Measurements from ENCODE around the gene WWC2. TPM values are rescaled to one million over a fixed set of nuclear protein-coding genes. Genes with fewer than 3 reads are reported as not detected.
A peak's percentile ranks its signal among the peaks of the same experiment; 100 is the strongest.

The WWC2 gene
- total RNA-seq, 2 experiments from 2014 or later, result not detected

DNA sequence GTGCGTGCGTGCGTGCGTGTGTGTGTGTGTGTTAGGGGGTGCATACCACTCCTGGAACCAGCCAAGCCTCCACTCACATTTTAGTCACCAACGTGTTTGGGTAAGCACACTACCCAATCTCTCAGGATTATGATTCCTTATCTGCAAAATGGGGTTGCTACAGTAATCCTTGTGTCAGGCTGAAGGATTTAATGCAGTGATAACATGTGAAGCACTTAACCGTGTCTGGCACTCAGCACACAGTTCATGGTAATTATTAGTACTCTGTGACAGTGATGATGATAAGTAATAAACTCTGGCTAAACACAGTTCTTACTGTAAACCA, 163.7 kb downstream of the WWC2 start:
- no peak overlapping the region for H3K4me2 ChIP-seq (ENCODE audit: low read length)
- no peak overlapping the region for H3K4me3 ChIP-seq (ENCODE audit: low read depth, low read length, poor library complexity, severe bottlenecking)
- no peaks in the 10 kb centered on the region for H3K9me3 ChIP-seq (ENCODE audit: low read length)
- intact Hi-C loops (cut with micrococcal nuclease; ENCODE audit: unreplicated experiment), result loop anchor here (1.0 to 5.0 kb wide), 3 partner anchors 145 to 324 kb away; no protein-coding TSS in a partner anchor
- ChIA-PET POLR2A (no interaction called here), CTCF (ENCODE audit: unreplicated experiment) (interaction anchor here (1.0 to 1.5 kb wide), 2 partner anchors 35 to 187 kb away, joined by 3 read pairs; no protein-coding TSS in a partner anchor)
- TF ChIP-seq EZH2phosphoT487 (IDR thresholded peaks at IDR 0.05; ENCODE audit: borderline replicate concordance, low read depth, low read length), result no peak
- no peak for TF ChIP-seq CTCF (conservative IDR thresholded peaks at IDR 0.05; ENCODE audit: low read length)
- peak overlapping the region; percentile 13; the same call in 1 of the 2 replicates for H2AFZ ChIP-seq (ENCODE audit: low read length)
- no peaks in the 10 kb centered on the region for H4K20me1 ChIP-seq (ENCODE audit: insufficient read depth, low read length)
- DNase-seq (ENCODE audit: low spot score), result no peak
- no peaks in the 10 kb centered on the region for H3K4me1 ChIP-seq (ENCODE audit: insufficient read depth, low read length, poor library complexity, severe bottlenecking)
- H3K36me3 ChIP-seq (ENCODE audit: insufficient read depth, low read length), result no peaks in the 10 kb centered on the region
- no peak overlapping the region for H3K27ac ChIP-seq (ENCODE audit: low read depth, low read length, poor library complexity, severe bottlenecking)
- no peaks in the 10 kb centered on the region for H3K79me2 ChIP-seq (ENCODE audit: insufficient read depth, low read depth, low read length)
- no TSS peak for BruUV-seq (replicated peaks)
- H3K9me2 ChIP-seq (ENCODE audit: insufficient read depth, low read length), result no peaks in the 10 kb centered on the region

DNA sequence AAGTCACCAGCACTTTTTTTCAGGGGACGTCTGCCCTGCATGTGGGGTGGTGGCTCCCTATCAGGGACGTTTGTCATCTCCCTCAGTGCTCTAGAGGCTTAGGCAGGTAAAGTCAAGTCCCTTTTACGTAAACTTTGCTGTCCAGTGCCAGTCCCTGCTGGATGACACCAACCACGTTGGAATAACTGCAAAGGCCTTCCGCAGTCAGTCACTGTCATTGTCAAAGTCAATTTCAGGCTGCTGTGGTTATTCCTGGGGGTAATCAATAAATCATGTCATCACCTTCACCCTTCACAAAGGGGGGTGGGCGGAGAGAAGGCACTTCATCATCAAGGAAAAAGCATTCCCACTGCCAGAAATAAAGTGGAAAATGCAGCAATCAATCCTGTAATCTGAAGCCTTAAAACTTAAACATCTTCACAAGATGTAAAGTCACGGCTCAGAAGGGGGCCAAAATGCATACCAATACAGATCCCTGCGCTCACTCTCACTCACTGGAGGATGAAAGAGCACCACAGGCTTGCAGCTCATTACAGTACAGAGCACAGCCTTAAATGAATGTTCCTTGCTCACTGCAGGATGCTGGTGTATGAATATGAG, 164.8 kb downstream of the WWC2 start:
- POLR2A ChIA-PET, result interaction anchor here (0.8 kb wide), 1 partner anchor 674 kb away, joined by 3 read pairs; no protein-coding TSS in a partner anchor
- no peaks in the 10 kb centered on the region for H3K79me2 ChIP-seq (ENCODE audit: insufficient read depth, low read depth, low read length)
- H3K36me3 ChIP-seq (ENCODE audit: insufficient read depth, low read length), result no peaks in the 10 kb centered on the region
- no peaks in the 10 kb centered on the region for H4K20me1 ChIP-seq (ENCODE audit: insufficient read depth, low read length)
- no peaks in the 10 kb centered on the region for H3K4me1 ChIP-seq (ENCODE audit: insufficient read depth, low read length, poor library complexity, severe bottlenecking)
- intact Hi-C loops (cut with micrococcal nuclease; ENCODE audit: unreplicated experiment), result loop anchor here (5.0 kb wide), 1 partner anchor 143 kb away; no protein-coding TSS in a partner anchor
- TF ChIP-seq CTCF (conservative IDR thresholded peaks at IDR 0.05; ENCODE audit: low read length) (no peak), EZH2phosphoT487 (IDR thresholded peaks at IDR 0.05; ENCODE audit: borderline replicate concordance, low read depth, low read length) (no peak)
- no TSS peak for BruUV-seq (replicated peaks)
- DNase-seq (ENCODE audit: low spot score), result no peak
- no peak overlapping the region for H3K27ac ChIP-seq (ENCODE audit: low read depth, low read length, poor library complexity, severe bottlenecking)
- no peak overlapping the region for H2AFZ ChIP-seq (ENCODE audit: low read length)
- no peaks in the 10 kb centered on the region for H3K9me2 ChIP-seq (ENCODE audit: insufficient read depth, low read length)
- no peaks in the 10 kb centered on the region for H3K9me3 ChIP-seq (ENCODE audit: low read length)
- CTCF ChIA-PET (ENCODE audit: unreplicated experiment), result no interaction called here
- H3K4me3 ChIP-seq (ENCODE audit: low read depth, low read length, poor library complexity, severe bottlenecking), result no peak overlapping the region
- no peak overlapping the region for H3K4me2 ChIP-seq (ENCODE audit: low read length)

DNA sequence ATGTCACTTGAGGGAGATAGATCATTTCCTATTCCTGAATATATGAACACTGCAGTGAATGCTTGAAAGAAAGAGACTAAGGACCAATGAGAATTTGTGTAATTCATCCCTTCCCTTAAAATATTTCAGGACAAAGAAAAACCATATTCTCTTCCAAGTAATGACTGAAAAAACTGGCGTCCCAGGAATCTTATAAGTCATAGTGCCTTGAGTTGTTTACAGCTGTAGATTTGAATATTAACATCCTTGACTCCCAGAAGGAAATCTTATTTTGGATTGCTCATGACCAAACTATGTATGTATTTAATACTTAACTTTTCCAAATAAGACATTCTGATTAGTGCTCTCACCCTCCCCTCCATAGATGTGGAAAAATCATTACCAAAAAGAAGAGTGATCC, 165.6 kb downstream of the WWC2 start:
- H2AFZ ChIP-seq (ENCODE audit: low read length), result no peak overlapping the region
- intact Hi-C loops (cut with micrococcal nuclease; ENCODE audit: unreplicated experiment), result loop anchor here (5.0 kb wide), 1 partner anchor 143 kb away; no protein-coding TSS in a partner anchor
- H4K20me1 ChIP-seq (ENCODE audit: insufficient read depth, low read length), result no peaks in the 10 kb centered on the region
- DNase-seq (ENCODE audit: low spot score), result no peak
- POLR2A ChIA-PET, result interaction anchor here (0.7 to 0.8 kb wide), 2 partner anchors 10 to 674 kb away, joined by 3 read pairs; no protein-coding TSS in a partner anchor
- H3K9me3 ChIP-seq (ENCODE audit: low read length), result no peaks in the 10 kb centered on the region
- H3K4me1 ChIP-seq (ENCODE audit: insufficient read depth, low read length, poor library complexity, severe bottlenecking), result no peaks in the 10 kb centered on the region
- no peak overlapping the region for H3K4me3 ChIP-seq (ENCODE audit: low read depth, low read length, poor library complexity, severe bottlenecking)
- no peak for TF ChIP-seq EZH2phosphoT487 (IDR thresholded peaks at IDR 0.05; ENCODE audit: borderline replicate concordance, low read depth, low read length)
- TF ChIP-seq CTCF (conservative IDR thresholded peaks at IDR 0.05; ENCODE audit: low read length), result no peak
- H3K27ac ChIP-seq (ENCODE audit: low read depth, low read length, poor library complexity, severe bottlenecking), result no peak overlapping the region
- no peaks in the 10 kb centered on the region for H3K9me2 ChIP-seq (ENCODE audit: insufficient read depth, low read length)
- BruUV-seq (replicated peaks), result no TSS peak
- CTCF ChIA-PET (ENCODE audit: unreplicated experiment), result no interaction called here
- no peak overlapping the region for H3K4me2 ChIP-seq (ENCODE audit: low read length)
- no peaks in the 10 kb centered on the region for H3K79me2 ChIP-seq (ENCODE audit: insufficient read depth, low read depth, low read length)
- H3K36me3 ChIP-seq (ENCODE audit: insufficient read depth, low read length), result no peaks in the 10 kb centered on the region
